ENCODE data around the gene SLC2A4RG.
A peak's percentile ranks its signal among the peaks of the same experiment; 100 is the strongest.

SLC2A4RG gene, protein sequence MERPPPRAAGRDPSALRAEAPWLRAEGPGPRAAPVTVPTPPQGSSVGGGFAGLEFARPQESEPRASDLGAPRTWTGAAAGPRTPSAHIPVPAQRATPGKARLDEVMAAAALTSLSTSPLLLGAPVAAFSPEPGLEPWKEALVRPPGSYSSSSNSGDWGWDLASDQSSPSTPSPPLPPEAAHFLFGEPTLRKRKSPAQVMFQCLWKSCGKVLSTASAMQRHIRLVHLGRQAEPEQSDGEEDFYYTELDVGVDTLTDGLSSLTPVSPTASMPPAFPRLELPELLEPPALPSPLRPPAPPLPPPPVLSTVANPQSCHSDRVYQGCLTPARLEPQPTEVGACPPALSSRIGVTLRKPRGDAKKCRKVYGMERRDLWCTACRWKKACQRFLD
- total RNA-seq: 1.7 to 9.6 (median 6.3) reads per million in 18 experiments

DNA sequence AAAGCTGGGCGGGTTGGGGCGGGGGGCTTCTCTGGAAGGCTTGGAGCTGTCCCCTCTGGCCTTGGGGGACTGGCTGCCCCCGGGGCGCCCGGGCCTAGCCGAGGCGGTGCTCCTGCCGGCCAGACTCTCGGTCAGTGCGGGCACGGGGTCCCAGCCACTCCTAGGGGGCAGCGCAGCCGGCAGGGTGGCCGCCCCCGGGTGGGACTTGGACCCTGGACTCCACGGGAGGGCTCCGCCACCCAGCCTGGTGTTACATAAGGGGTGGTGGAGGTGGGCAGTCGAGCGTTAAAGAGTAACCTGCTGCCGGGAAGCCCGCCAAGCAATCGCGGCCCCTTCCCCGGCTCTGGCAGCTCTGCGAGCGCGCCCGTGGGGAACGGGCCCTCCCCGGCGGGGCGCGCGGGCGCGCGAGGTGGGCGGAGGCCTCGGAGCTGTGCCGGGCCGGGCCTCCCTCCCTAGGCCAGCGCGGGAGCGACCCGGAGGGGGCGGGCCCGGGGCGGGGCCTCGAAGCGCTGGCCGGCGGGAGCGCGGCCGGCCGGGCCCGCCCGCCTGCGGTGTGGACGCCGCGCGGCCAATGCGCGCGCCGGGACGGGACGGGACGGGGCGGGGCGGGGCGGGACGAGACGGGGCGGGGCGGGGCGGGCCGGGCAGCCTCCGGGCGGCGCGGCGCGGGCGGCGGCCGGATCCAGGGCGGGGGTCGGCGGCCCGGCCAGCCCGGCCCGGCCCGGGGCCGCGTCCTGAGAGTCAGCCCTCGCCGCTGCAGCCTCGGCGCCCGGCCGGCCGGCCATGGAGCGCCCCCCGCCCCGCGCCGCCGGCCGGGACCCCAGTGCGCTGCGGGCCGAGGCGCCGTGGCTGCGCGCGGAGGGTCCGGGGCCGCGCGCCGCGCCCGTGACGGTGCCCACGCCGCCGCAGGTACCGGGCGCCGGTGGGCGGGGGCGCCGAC is at the start of gene SLC2A4RG:
TSS of gene SLC2A4RG (plus strand) at position 647 of the 940 bp plus-strand sequence. CDS start at position 784, 137 bp downstream.
- DNase-seq: peak; percentile 74 to 91

DNA sequence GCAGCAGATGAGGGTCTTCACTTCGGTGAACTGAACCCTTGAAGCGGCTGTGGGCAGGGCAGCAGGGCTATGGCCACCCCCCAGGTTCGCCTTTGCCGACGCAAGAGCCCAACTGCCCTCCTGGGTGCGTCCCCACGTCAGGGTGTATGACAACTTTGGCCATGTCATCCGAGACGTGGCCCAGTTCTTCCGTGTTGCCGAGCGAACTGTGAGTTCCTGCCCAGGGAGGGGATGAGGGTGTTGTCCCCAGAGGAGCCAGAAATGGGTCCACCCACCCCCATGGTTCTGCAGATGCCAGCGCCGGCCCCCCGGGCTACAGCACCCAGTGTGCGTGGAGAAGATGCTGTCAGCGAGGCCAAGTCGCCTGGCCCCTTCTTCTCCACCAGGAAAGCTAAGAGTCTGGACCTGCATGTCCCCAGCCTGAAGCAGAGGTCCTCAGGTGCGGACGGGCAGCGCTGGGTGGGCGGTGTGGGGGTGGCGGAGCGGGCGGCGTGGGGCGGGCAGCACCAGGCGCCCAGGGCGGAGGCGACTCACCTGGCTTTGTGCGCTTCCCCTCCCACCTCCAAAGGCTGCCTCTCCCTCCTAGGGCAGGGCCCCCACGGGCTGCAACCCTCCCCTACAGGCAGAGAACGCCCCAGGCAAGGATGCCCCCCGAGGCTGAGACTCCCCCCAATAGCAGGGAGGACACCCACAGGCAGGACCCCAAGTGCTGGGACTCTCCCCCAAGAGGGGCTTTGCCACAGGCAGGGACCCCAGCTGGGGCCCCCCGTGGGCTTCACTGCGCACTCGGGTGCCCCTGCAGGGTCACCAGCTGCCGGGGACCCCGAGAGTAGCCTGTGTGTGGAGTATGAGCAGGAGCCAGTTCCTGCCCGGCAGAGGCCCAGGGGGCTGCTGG is 49.3 kb upstream of the SLC2A4RG start:
- no peak for DNase-seq

DNA sequence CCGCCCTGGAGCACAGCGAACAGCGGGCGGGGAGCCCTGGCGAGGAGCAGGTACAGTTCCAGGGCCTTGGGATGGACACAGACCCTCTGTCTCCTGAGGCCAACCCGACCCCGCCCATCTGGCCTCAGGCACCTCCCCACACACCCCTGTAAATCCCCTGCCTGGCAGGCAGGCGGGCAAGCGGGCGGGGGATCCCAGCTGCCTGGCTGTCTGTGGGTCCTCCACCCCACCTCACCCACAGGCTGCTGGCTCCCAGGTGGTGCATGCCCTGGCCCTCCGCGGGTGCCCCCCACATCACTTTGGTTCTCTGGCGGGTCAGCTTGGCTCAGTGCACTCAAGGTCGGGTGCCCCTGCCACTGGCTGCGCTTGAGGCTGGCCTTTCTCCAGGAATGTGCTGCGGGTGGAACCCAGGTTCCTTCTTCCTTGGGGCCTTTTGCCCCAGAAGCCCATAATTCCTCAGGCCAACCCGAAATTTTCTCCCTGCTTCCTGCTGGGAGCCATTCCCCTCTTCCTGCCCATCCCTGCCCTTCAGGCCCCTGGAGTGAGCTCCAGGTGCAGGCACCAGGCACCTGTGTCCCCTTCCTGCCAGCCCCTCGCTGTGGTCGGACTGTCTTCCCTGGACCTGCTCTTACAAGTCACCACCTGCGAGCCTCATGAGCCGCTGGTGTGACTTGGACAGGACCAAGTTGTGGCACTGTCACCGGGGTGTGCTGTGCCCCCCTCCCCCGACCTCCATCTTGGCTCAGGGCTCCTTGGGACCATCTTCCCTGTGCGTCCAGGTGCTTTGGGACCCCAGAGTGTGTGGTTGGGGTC is 48.5 kb upstream of the SLC2A4RG start:
- no peak for DNase-seq

DNA sequence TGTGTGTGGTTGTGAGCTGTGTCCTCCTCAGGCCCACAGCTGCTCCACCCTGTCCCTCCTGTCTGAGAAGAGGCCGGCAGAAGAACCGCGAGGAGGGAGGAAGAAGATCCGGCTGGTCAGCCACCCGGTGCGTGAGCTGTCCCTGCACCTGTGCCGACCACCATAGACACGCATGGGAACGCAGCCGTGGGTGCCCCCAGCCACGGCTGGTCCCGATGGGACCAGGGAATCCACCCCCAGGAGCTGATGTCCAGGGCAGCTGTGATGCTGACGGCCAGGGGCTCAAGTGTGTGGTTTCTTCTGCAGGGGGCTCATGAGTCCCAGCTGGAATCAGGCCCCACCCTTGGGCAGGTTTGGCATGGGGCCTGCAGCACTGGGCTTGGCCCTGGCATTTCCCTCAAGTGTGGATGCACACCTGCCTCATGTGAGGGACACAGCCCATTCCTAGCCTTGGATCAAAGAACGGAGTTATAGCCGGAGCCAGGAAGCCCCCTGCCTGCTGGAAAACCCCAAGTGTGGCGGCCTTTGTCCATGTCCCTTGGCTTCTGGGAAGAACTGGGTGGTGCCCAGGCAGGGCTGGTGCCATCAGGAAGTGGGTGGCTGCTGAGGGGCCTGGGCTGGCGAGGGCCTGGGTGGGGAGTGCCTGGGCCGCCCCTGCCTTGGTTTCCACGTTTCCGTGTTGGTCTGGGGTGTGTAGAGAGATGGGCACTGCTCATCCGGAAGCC is 47.7 kb upstream of the SLC2A4RG start:
- no peak for DNase-seq

DNA sequence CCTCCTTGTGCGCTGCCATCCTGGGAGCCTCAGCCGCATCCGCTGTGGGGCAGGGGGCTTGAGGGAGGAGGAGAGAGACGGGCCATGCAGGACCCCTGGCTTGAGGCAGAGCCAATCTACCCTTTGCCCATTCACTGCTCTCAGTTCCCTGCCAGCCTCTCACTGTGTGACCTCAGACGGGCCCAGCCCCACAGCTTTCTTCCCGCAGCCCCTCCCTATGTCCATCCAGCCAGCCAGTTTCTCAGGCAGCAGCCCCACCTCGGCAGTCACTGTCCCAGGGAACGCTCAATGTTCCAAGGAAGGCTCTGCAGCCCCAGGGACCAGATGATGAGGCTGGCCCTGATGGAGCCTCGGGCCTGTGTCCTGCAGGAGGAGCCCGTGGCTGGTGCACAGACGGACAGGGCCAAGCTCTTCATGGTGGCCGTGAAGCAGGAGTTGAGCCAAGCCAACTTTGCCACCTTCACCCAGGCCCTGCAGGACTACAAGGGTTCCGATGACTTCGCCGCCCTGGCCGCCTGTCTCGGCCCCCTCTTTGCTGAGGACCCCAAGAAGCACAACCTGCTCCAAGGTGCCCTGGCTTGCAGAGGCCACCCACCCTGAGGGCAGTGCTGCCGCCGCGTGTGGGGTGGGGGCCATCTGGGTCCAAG is 47.0 kb upstream of the SLC2A4RG start:
- no peak for DNase-seq

DNA sequence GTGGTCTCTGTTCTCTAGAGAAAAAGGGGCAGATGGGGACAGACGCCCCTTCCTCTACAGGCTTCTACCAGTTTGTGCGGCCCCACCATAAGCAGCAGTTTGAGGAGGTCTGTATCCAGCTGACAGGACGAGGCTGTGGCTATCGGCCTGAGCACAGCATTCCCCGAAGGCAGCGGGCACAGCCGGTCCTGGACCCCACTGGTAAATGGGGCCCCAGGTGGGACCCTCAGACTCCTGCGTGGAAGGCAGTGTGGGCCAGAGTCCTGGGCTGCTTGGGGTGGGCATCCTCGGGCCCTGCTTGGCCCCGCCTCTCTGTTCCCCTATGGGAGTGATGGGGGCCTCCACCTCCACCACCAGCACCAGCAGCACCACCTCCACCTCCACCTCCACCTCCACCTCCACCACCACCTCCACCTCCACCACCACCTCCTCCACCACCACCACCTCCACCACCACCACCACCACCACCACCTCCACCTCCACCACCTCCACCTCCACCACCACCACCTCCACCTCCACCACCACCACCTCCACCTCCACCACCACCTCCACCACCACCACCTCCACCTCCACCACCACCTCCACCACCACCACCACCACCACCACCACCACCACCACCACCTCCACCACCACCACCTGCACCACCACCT is 46.4 kb upstream of the SLC2A4RG start:
- no peak for DNase-seq

DNA sequence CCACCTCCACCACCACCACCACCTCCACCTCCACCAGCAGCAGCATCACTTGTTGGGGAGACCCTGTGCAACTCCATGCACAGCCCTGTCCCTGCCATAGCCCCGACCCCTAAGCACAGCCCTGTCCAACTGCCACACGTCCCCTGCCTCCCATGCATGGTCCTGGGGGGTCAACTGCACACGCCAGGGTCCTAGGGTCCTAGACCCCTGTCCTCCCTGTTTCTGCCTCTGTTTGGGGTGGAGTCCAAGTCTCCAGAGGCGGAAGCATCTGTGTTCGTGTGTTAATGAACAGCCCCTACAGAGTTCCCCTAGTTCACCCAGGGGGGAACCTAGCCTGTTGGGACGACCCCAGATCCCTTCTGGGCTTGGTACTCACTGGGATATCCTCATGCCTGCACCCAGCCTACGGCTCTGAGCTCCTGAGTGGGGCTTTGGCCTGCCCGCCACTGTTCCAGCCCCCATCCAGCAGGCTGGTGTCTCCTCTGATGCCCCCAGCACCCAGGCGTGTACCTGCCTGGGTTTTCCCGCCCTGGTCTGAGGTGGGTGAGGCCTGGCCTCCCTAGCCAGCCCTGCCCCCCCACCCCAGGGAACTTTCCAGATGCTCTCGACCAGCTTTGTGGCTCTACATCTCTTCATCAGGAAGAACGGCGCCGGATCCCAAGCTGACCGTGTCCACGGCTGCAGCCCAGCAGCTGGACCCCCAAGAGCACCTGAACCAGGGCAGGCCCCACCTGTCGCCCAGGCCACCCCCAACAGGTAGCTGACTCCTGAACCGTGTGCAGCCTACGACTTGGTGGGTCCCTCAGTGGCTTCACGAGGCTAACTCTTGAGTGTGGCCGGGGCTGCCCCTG is 45.6 kb upstream of the SLC2A4RG start:
- no peak for DNase-seq

DNA sequence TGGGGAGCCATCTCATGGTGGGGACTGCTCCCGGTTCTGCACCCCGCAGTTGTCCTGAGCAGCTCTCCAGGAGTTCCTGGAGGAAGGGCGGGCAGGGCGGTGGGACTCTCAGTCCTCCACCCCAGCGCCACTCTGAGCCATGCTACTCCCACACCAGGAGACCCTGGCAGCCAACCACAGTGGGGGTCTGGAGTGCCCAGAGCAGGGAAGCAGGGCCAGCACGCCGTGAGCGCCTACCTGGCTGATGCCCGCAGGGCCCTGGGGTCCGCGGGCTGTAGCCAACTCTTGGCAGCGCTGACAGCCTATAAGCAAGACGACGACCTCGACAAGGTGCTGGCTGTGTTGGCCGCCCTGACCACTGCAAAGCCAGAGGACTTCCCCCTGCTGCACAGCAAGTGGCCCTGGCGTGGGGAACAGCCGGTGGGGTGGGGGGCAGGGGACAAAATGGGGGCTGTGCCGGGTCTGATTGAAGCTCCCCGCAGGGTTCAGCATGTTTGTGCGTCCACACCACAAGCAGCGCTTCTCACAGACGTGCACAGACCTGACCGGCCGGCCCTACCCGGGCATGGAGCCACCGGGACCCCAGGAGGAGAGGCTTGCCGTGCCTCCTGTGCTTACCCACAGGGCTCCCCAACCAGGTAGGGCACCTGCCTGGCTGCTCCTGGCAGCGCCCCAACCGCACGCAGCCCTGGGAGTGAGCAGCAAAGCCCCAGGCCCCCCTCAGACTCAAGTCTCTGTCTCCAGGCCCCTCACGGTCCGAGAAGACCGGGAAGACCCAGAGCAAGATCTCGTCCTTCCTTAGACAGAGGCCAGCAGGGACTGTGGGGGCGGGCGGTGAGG is 44.8 kb upstream of the SLC2A4RG start:
- DNase-seq: no peak

DNA sequence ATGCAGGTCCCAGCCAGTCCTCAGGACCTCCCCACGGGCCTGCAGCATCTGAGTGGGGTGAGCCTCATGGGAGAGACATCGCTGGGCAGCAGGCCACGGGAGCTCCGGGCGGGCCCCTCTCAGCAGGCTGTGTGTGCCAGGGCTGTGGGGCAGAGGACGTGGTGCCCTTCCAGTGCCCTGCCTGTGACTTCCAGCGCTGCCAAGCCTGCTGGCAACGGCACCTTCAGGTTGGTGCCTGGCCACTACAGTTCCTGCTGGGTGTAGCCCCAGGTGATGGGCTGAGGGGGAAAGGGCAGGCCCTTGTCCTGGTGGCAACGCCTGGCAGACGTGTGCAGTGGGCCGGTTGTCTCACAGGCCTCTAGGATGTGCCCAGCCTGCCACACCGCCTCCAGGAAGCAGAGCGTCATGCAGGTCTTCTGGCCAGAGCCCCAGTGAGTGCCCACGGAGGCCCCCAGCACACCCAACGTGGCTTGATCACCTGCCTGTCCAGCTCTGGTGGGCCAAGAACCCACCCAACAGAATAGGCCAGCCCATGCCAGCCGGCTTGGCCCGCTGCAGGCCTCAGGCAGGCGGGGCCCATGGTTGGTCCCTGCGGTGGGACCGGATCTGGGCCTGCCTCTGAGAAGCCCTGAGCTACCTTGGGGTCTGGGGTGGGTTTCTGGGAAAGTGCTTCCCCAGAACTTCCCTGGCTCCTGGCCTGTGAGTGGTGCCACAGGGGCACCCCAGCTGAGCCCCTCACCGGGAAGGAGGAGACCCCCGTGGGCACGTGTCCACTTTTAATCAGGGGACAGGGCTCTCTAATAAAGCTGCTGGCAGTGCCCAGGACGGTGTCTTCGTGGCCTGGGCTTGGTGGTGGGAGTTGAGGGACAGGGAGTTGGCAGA is 43.9 kb upstream of the SLC2A4RG start:
- no peak for DNase-seq

DNA sequence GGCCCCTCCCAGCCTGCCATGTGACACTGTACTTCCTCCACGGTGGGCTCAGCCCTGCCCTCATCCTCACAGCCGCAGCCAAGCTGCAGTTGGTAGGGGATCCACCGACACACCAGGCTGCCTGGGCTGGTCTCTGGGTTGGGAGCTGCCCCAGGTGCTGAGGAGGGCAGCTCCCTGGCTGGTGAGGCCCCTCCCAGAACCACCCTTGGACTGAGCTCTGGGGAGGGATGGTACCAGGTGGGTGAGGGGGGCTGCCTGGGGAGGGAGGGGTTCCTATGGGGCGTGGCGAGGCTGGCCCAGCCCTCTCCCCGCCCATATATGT is 43.3 kb upstream of the SLC2A4RG start:
- peak in 1 of 2 donors; percentile 42 for DNase-seq

DNA sequence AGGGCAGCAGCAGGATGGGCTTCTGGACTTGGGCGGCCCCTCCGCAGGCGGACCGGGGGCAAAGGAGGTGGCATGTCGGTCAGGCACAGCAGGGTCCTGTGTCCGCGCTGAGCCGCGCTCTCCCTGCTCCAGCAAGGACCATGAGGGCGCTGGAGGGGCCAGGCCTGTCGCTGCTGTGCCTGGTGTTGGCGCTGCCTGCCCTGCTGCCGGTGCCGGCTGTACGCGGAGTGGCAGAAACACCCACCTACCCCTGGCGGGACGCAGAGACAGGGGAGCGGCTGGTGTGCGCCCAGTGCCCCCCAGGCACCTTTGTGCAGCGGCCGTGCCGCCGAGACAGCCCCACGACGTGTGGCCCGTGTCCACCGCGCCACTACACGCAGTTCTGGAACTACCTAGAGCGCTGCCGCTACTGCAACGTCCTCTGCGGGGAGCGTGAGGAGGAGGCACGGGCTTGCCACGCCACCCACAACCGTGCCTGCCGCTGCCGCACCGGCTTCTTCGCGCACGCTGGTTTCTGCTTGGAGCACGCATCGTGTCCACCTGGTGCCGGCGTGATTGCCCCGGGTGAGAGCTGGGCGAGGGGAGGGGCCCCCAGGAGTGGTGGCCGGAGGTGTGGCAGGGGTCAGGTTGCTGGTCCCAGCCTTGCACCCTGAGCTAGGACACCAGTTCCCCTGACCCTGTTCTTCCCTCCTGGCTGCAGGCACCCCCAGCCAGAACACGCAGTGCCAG is 42.8 kb upstream of the SLC2A4RG start, which contains the start of gene TNFRSF6B:
TSS of gene TNFRSF6B (plus strand) at position 25 of the 729 bp plus-strand sequence. CDS start at position 141, 116 bp downstream.
- DNase-seq: no peak

DNA sequence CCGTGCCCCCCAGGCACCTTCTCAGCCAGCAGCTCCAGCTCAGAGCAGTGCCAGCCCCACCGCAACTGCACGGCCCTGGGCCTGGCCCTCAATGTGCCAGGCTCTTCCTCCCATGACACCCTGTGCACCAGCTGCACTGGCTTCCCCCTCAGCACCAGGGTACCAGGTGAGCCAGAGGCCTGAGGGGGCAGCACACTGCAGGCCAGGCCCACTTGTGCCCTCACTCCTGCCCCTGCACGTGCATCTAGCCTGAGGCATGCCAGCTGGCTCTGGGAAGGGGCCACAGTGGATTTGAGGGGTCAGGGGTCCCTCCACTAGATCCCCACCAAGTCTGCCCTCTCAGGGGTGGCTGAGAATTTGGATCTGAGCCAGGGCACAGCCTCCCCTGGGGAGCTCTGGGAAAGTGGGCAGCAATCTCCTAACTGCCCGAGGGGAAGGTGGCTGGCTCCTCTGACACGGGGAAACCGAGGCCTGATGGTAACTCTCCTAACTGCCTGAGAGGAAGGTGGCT is 42.2 kb upstream of the SLC2A4RG start:
- no peak for DNase-seq

DNA sequence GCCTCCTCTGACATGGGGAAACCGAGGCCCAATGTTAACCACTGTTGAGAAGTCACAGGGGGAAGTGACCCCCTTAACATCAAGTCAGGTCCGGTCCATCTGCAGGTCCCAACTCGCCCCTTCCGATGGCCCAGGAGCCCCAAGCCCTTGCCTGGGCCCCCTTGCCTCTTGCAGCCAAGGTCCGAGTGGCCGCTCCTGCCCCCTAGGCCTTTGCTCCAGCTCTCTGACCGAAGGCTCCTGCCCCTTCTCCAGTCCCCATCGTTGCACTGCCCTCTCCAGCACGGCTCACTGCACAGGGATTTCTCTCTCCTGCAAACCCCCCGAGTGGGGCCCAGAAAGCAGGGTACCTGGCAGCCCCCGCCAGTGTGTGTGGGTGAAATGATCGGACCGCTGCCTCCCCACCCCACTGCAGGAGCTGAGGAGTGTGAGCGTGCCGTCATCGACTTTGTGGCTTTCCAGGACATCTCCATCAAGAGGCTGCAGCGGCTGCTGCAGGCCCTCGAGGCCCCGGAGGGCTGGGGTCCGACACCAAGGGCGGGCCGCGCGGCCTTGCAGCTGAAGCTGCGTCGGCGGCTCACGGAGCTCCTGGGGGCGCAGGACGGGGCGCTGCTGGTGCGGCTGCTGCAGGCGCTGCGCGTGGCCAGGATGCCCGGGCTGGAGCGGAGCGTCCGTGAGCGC is 41.6 kb upstream of the SLC2A4RG start:
- no peak for DNase-seq

DNA sequence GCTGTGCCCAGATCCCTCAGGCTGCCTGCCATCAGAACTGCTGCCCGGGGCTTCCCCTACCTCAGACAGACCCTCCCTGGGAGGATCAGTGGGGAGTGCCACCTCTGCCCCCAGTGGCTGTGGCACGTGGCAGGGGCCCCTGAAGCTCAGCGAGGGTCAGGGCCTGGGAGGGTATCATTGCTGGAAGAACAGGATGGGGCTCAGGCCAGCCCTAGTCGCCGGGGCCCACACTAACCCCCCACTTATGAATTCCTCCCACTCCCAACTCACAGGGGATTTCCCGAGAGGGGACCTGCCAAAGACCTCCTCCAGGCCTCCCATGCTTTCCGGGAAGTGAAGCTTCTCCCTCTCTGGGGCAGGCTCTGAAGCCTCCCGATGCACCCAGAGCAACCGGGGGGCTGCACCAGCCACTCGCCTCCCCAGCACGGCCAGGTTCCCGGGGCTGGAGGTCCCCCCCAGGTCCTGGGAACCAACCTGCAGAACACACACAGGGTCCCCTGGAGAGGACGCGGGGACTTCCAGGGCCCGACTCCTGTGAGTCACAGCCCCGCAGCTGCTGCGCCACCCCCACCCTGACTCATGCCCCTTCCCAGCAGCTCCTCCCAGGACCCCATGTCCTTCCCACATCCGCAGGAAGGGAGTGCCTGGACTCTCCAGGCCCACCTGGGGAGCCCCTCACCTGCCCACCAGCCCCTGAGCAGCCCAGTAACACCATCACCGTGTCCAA is 40.7 kb upstream of the SLC2A4RG start:
- no peak for DNase-seq
